Ovary (tissue), 3 donors: ENCODE data around the gene ANXA10.

Experiments used
- CTCF ChIP-seq, 3 donors: fragments of 450-650 bp in 2 of 3; fragments of 200-600 bp in 1 of 3; IDR thresholded peaks; one replicate each; pipeline versions ENCODE4 v1.5.1 to v1.8.0; 2016 to 2022; ENCODE audit warnings: antibody characterized with exemption in 3 of 3, mild to moderate bottlenecking in 1 of 3
- POLR2A ChIP-seq: fragments of 450-650 bp; IDR thresholded peaks from one replicate; pipeline ENCODE4 v1.6.1; 2017; ENCODE audit warnings: antibody characterized with exemption, mild to moderate bottlenecking, moderate library complexity
- donor health status: DM: no; HTN: no; CAD: no.

GRCh38 chr4:168074861-168075260 lies 17.5 kb upstream of the ANXA10 start:
- TF ChIP-seq POLR2A (no peak), CTCF (IDR thresholded peaks at IDR 0.05) (no peak)
